Stimulated activated CD8-positive, alpha-beta memory T cell treated with anti-CD3 and anti-CD28 coated beads, Interleukin-15, amount 100 ng/mL, for 1 hour (primary cell): ENCODE measurements around the gene GNAS.
"Not testable (repeated sequence)": the region's sequence is repeated elsewhere in the genome, so short reads cannot be mapped to it uniquely, and the experiment has no call there.

Experiments
- DNase-seq: peaks from one replicate; pipeline ENCODE4 v3.0.0-alpha.2; 2020; ENCODE audit warnings: low read depth

Gene GNAS

DNA sequence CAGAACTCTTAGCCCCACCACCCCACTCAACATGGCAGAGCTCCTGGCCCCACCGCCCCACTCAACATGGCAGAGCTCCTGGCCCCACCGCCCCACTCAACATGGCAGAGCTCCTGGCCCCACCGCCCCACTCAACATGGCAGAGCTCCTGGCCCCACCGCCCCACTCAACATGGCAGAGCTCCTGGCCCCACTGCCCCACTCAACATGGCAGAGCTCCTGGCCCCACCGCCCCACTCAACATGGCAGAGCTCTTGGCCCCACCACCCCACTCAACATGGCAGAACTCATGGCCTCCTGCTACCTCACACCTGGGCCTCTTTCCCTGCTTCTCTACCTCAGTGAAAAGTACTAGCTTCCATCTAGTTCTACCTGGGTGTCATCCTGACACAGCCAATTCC is 23.7 kb upstream of the GNAS start:
- DNase-seq, result not testable (repeated sequence)

DNA sequence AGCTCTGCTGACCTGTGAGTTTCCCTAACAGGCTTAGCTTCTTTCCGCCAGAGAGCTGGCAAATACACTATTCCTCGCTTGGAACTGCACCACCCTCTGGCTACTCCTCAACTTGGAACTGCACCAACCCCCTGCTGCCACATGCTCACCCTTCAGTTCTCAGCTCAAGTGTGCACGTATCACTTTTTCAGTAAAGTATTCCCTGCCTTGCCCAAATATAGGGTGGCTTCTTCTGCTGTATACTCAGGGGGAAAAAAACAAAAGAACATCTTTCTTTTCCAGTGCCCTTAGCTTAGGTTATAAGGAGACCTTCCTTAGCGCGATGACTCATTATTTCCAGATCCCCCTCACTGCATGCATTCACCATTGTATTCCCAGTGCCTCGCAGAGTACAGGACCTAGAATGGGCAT is 23.0 kb upstream of the GNAS start:
- no peak for DNase-seq

GRCh38 chr20:58832457-58832856 is 20.1 kb upstream of the GNAS start:
- no peak for DNase-seq

DNA sequence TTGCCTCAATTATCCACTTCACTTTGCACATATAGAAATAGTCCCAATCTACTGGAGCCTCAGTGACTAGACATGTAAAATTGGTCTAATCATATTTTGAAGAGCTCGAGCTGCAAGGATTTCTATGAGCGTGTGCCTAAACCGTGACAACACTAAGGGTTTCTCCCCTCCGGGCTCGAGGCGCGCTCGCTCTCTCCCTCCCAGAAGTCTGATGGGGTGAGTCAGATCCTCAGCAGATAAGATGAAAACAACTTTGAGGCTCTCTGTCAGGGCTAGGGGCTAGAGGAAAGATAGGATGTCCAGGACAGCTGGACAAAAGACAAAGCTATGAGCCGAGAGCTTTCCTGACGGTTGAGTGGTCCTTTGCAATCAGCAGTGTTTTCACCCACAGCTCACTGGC is 18.6 kb upstream of the GNAS start:
- no peak for DNase-seq

DNA sequence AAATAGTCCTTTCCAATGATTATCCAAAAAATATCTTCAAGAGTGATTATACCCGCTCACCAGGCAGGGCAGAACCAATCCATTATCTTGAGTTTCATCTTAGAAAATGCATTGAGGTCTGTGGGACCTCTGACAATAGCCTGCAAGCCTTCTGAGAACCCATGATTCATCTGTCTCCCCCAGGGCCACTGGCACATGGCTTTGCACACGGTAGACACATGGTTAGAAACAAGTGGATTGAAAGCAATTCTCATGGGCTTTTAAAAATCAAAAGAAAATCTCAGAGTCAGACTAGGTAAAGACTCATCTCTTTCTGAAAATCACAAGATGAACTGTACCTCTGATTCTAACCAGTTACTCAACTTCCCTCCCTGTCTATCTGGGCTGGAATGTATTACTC is 17.3 kb upstream of the GNAS start:
- no peak for DNase-seq

- DNase-seq, result no peak
Measured at GRCh38 chr20:58836616-58837204, 15.8 kb upstream of the GNAS start.

DNA sequence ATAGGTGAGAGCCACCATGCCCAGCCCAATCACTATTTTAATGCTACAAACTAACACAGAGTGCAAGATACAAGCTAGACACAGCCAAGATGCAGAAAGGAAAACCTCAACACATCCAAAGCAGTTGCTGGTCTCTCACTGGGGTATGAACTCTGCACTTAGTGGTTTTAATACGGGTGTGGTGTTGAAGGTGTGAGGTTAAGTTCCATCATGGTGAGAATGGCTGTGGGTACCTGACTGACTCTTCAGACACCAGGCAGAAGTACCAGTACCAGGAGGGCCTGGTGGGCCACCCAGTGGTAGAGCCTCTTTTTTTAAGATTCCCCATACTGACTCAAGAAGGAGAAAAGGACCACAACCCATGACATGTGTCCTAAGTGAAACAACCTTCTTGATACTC is 14.8 kb upstream of the GNAS start:
- DNase-seq, result no peak

DNA sequence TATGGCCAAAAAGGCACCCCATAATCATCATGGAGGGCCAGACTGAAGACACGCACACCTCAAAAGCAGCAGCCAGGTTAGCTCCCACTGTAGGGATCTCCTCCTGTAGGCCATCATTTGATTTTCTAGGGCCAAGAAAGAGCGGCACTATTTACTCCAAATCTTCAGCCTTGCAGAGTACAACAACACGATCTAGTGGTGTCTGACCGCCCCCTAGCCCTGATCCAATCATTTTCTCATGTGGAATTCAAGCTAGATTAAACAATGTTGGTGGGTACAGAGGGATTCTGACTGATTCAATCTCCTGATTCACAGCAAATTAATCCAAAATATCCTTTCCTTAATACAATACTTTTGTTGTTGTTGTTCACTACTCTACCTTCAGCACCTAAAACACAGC is 14.3 kb upstream of the GNAS start:
- no peak for DNase-seq

- no peak for DNase-seq
Measured at GRCh38 chr20:58839474-58839874, 13.0 kb upstream of the GNAS start.

GRCh38 chr20:58839991-58840747 is 12.3 kb upstream of the GNAS start:
- DNase-seq, result no peak

DNA sequence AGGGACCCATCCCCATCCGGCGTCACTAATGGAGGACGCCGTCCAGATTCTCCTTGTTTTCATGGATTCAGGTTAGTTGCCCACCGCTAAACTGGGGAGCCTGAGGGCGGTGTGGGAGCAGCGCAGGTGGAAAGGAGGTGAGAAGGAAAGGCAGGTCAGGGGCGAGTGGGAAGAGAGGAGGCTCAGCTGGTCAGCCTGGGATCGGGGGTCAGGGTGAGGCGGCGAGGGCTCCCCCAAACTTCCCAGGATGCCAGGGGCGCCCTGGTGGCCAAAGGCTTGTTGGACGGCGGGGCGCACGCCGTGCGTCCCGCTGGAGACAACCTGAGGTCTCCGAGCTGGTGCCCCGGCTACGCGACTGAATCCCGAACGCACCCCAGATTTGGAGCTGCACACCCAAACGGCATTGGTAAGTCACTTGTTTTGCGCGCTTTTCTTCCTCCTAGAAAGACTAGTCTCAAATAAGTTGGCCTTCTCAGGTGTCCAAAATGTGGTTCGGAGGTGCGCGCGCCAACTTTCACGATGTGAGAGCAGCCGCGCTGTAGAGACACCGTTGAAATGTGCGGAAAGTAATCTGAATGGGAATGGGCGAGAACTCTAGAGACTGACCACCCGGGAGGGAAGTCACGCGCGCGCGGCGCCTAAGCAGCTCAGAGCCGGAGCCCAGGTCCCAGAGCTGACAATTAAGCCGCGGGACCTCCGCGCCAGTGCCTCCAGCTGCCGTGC is 11.5 kb upstream of the GNAS start:
- no peak for DNase-seq

GRCh38 chr20:58841539-58842264 is 10.8 kb upstream of the GNAS start:
- no peak for DNase-seq

DNA sequence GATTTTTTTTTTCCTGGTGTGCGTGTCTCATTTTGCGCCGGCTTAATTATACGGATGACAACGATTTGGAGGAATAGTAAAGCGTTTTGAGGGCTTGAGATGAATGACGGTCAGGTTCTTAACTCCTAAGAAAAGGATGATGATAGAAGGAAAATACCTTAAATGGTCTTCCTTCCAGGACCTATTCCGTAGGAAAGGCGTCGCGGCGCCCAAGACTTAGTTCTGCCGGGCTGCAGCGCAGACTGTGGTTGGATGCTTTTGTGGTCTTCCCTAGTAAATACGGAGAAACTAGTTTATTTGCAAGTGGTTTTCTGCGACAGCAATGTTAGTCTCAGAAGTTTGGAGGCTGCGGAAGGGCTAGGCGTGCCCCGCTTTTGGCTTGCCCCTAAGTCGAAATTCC is 10.2 kb upstream of the GNAS start:
- DNase-seq, result no peak

DNA sequence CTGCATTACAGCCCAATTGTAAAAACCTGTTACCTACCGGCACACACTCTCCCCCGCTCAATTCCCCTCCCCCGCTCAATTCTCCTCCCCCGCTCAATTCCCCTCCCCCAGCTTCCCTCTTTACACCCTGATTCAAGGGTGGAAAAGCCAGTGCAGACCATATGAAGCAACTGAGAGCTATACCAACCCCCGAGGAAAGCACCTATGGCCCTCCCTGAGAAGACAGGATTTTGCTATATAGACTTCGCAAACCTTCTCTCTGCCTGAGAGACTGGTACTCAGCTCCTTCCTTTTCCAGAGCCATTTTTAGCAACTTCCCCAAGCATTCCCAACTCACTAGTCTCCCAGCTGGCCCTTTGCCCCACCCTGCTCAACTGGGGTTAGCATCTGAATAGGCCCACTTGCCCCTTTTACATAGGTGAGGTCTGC is 9.4 kb upstream of the GNAS start:
- DNase-seq, result no peak

- DNase-seq, result no peak
Measured at GRCh38 chr20:58845706-58846105, 6.8 kb upstream of the GNAS start.

DNA sequence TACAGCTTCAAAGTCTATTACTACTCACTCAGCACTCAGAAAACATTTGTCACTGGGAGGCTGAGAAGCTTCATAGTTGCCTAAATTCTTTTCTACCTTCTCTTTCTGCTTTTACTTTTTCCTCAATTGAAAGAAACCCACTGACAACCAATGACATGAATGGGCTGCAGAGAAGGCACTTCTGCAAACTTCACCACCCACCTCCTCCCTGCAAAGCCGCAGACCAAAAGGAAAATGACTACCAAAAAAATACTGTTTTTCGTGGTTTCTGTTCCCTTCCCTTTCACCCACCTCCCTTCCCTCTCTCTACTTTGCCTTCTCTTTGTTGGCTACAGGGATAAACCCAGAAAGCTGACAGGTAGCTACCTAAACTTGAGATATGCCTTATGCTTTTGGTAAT is 5.1 kb upstream of the GNAS start:
- DNase-seq, result no peak

DNA sequence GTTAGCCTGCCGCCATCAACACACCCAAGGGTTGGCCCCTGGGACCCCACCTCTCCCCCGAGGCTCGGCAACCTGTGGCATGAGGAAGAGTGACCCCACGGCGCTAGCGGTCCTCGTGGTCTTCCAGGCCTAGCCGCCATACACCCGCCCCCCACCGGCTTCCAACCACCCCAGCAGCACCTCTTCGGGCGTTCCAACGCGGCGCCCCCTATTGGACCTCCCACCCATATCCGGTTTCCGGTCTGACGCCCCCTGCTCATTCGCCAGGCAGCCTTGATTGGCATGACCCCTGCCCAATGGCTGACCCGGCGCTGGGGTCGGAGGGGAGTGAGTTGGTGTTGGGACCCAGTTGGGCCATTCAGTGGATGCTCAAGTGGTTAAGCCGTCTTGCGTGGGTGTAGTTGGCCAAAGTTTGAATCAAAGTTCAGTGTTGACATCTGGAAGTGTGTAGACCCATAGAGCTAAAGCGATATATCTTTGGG is 1.8 kb upstream of the GNAS start, which contains the start of gene GNAS-AS1:
TSS of gene GNAS-AS1 (minus strand) at position 210 of the 482 bp plus-strand sequence.
- peak; percentile 51 for DNase-seq

- no peak for DNase-seq
Measured at GRCh38 chr20:58851221-58851968, 1.1 kb upstream of the GNAS start.

DNA sequence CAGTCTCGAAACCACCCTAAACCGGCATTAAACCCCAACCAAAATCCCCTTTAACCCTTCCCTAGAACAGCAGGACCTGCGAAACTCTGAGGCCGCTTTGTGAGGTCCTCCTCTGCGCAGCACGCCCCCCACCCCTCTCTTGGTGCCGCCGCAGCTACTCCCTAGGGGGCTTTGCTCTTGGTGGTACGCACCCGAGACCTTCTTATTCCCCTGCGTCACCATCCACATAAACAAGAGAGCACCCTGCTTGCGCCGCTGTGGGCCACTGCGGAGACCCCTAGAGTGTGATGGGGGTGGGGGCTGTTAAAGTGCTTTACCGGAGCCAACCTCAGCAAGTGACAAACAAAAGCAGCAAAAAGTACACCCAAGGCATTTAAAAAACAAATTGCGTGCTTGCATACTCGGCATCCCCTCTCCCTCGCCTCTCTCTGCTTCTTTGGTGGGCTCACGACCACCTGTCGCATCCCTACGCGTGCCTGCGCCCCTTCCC is 502 bp upstream of the GNAS start:
- no peak for DNase-seq

- no peak for DNase-seq
Measured at GRCh38 chr20:58853466-58853865, 950 bp downstream of the GNAS start.

DNA sequence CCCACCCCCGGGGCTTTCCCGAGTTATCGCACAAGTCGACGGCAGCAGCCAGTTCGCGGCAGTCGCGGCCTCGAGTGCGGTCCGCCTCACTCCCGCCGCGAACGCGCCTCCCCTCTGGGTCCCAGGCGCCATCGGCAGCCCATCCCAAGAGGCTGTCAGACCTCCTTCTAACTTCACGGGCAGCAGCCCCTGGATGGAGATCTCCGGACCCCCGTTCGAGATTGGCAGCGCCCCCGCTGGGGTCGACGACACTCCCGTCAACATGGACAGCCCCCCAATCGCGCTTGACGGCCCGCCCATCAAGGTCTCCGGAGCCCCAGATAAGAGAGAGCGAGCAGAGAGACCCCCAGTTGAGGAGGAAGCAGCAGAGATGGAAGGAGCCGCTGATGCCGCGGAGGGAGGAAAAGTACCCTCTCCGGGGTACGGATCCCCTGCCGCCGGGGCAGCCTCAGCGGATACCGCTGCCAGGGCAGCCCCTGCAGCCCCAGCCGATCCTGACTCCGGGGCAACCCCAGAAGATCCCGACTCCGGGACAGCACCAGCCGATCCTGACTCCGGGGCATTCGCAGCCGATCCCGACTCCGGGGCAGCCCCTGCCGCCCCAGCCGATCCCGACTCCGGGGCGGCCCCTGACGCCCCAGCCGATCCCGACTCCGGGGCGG is 1.6 kb downstream of the GNAS start:
- no peak for DNase-seq
